ENCODE results near the gene UBE2Q1. TPM values are rescaled to one million over a fixed set of nuclear protein-coding genes. Genes with fewer than 3 reads are reported as not detected.

The UBE2Q1 gene
- polyA plus RNA-seq, 2 of the 4 experiments (the other 2 are of a cell fraction): 17.6 to 49.7 TPM

GRCh38 chr1:154559466-154560044 is 1.1 kb upstream of the UBE2Q1 start:
- Histone ChIP-seq H3K4me1 (peaks cover 16% of the 10 kb centered on the region), H3K9me3 (no peaks in the 10 kb centered on the region), H3K27ac (peak overlapping the region; percentile 93 to 96), H3K4me2 (peak overlapping the region; percentile 85), H3K4me3 (peak overlapping the region; percentile 85)
- ChIA-PET CTCF (interaction anchor here (0.6 to 3.9 kb wide), 58 partner anchors 9 to 525 kb away, joined by 3 to 26 read pairs (median 4); partner anchors contain the start of genes CHRNB2, PBXIP1, PMVK and PYGO2), POLR2A (interaction anchor here (0.7 to 1.1 kb wide), 5 partner anchors 8 to 377 kb away, joined by 3 to 5 read pairs (median 4); partner anchors contain the start of genes CHRNB2 and PMVK)
- ATAC-seq (peak; percentile 82 to 88), FAIRE-seq (peak; percentile 81), DNase-seq (ENCODE audit: low read depth in 1 of 2, low spot score in 1 of 2) (peak; percentile 73 to 94)
- TF ChIP-seq MAFK (IDR thresholded peaks at IDR 0.05; ENCODE audit: partially characterized antibody): peak; percentile 28
- TF ChIP-seq SMC3 (IDR thresholded peaks at IDR 0.05): peak; percentile 70
- no peak for TF ChIP-seq RNF2 (IDR thresholded peaks at IDR 0.05; ENCODE audit: borderline replicate concordance, low read depth)
- peak; percentile 89 to 91 for TF ChIP-seq RAD21 (conservative IDR thresholded peaks at IDR 0.05 in 1 of 2, IDR thresholded peaks at IDR 0.05 in 1 of 2)
- peak; percentile 18; the same call in 1 of the 2 replicates for TF ChIP-seq CHD4 (IDR thresholded peaks at IDR 0.05; ENCODE audit: borderline replicate concordance)
- peak; percentile 67; the same call in 1 of the 2 replicates for TF ChIP-seq KDM5A (IDR thresholded peaks at IDR 0.05)
- TF ChIP-seq CTCF (IDR thresholded peaks at IDR 0.05): peak; percentile 94
- no peak for TF ChIP-seq NFE2L2 (conservative IDR thresholded peaks at IDR 0.05; ENCODE audit: low read length)
- WGBS (ENCODE audit: missing lambda C conversion rate): 14% methylated on average over 13 of the region's 13 CpGs

- ATAC-seq (peak; percentile 90 to 94), DNase-seq (ENCODE audit: low read depth in 1 of 2, low spot score in 1 of 2) (peak; percentile 92 to 99), FAIRE-seq (no peak)
- Histone ChIP-seq H3K4me3 (peak overlapping the region; percentile 85), H3K4me1 (peaks cover 16% of the 10 kb centered on the region), H3K27ac (peak overlapping the region; percentile 93 to 96), H3K9me3 (no peaks in the 10 kb centered on the region), H3K4me2 (peak overlapping the region; percentile 85)
- CTCF ChIA-PET: interaction anchor here (0.7 to 3.9 kb wide), 45 partner anchors 8 to 526 kb away, joined by 3 to 26 read pairs (median 5); partner anchors contain the start of genes CHRNB2, PBXIP1, PMVK and PYGO2
- POLR2A ChIA-PET: interaction anchor here (1.0 to 1.1 kb wide), 2 partner anchors 9 to 69 kb away, joined by 4 to 5 read pairs; partner anchors contain the start of gene CHRNB2
- 1% methylated on average over 25 of the region's 57 CpGs for WGBS (ENCODE audit: missing lambda C conversion rate)
- 0 out of 2 replicates have a peak, but pooled peaks have one; percentile 68 for TF ChIP-seq FOSB (CRISPR knock-in tag; IDR thresholded peaks at IDR 0.05)
- no peak for TF ChIP-seq CBX2 (IDR thresholded peaks at IDR 0.05; ENCODE audit: borderline replicate concordance, low read depth)
- peak; percentile 95 for TF ChIP-seq HDAC2 (IDR thresholded peaks at IDR 0.05)
- no peak for TF ChIP-seq HMGXB4 (CRISPR knock-in tag; IDR thresholded peaks at IDR 0.05; ENCODE audit: borderline replicate concordance)
- no peak; the same call in 1 of the 2 replicates for TF ChIP-seq ZSCAN20 (CRISPR knock-in tag; IDR thresholded peaks at IDR 0.05)
- no peak for TF ChIP-seq NR3C1 (IDR thresholded peaks at IDR 0.05)
- TF ChIP-seq HOXB5 (CRISPR knock-in tag; IDR thresholded peaks at IDR 0.05): peak; percentile 78; the same call in 1 of the 2 replicates
- TF ChIP-seq SMC3 (IDR thresholded peaks at IDR 0.05): no peak
- TF ChIP-seq ZC3H11A (IDR thresholded peaks at IDR 0.05): no peak
- TF ChIP-seq ZNF302 (CRISPR knock-in tag; IDR thresholded peaks at IDR 0.05): no peak
- peak; percentile 13 for TF ChIP-seq ZFP36 (IDR thresholded peaks at IDR 0.05; ENCODE audit: borderline replicate concordance, partially characterized antibody)
- no peak for TF ChIP-seq JUNB (IDR thresholded peaks at IDR 0.05)
- peak in 1 of 2 experiments; percentile 51; a peak in 3 of 5 replicates for TF ChIP-seq JUN (IDR thresholded peaks at IDR 0.05)
- peak; percentile 100 for TF ChIP-seq USF2 (IDR thresholded peaks at IDR 0.05)
- TF ChIP-seq CTCF (IDR thresholded peaks at IDR 0.05): no peak
- TF ChIP-seq HEYL (CRISPR knock-in tag; IDR thresholded peaks at IDR 0.05): no peak; the same call in 1 of the 2 replicates
- TF ChIP-seq ESRRA (IDR thresholded peaks at IDR 0.05; ENCODE audit: borderline replicate concordance, low read length): peak; percentile 64; the same call in 1 of the 2 replicates
- peak; percentile 87; the same call in 1 of the 2 replicates for TF ChIP-seq MAZ (IDR thresholded peaks at IDR 0.05; ENCODE audit: borderline replicate concordance, low read depth, low read length)
- peak; percentile 66 for TF ChIP-seq GATA3 (IDR thresholded peaks at IDR 0.05; ENCODE audit: borderline replicate concordance)
- no peak for TF ChIP-seq CEBPB (IDR thresholded peaks at IDR 0.05)
- no peak for TF ChIP-seq RFX5 (IDR thresholded peaks at IDR 0.05)
- TF ChIP-seq SREBF2 (IDR thresholded peaks at IDR 0.05): no peak
These were observed 431 bp upstream of the UBE2Q1 start for GRCh38 chr1:154558720-154559465.
